GM12892 (cell line): ENCODE measurements around the gene RAB11B.

Experiments
- POLR2A ChIP-seq: IDR thresholded peaks from 2 replicates; pipeline ENCODE4 v1.6.1; 2011; ENCODE audit warnings: low read depth, low read length, control low read depth
- POLR2AphosphoS5 ChIP-seq: IDR thresholded peaks from 2 replicates; pipeline ENCODE4 v1.6.1; 2011; ENCODE audit warnings: low read depth, low read length, control low read depth
- TAF1 ChIP-seq: IDR thresholded peaks from 2 replicates; pipeline ENCODE4 v1.6.1; 2011; ENCODE audit warnings: low read depth, mild to moderate bottlenecking, control low read depth, low read length, borderline replicate concordance

- TF ChIP-seq POLR2A: no peak
- no peak for TF ChIP-seq POLR2AphosphoS5
- no peak for TF ChIP-seq TAF1
Observed at GRCh38 chr19:8391198-8392016, 1.2 kb downstream of the RAB11B start.
